GM18505 (cell line): ENCODE data around the gene LSM5.

ENCODE experiments used
- ATAC-seq: cut with Tn5 transposase; IDR thresholded peaks from one replicate; pipeline ENCODE4 v1.9.1; 2021; ENCODE audit not compliant: unreplicated experiment
- POLR2A ChIP-seq: IDR thresholded peaks from 4 replicates; pipeline ENCODE4 v1.6.1; 2011; ENCODE audit warnings: borderline replicate concordance; ENCODE audit not compliant: insufficient read depth, insufficient read length; ENCODE audit errors: extremely low read depth

The LSM5 gene

GRCh38 chr7:32462977-32463376, 27.2 kb downstream of the LSM5 start:
- TF ChIP-seq POLR2A, result no peak
- no peak for ATAC-seq

- TF ChIP-seq POLR2A, result no peak
- ATAC-seq, result no peak
These were observed 27.7 kb downstream of the LSM5 start for GRCh38 chr7:32462451-32462850.

GRCh38 chr7:32461484-32461883, 28.7 kb downstream of the LSM5 start:
- TF ChIP-seq POLR2A, result no peak
- ATAC-seq, result no peak

GRCh38 chr7:32459788-32460187, 30.4 kb downstream of the LSM5 start:
- no peak for TF ChIP-seq POLR2A
- no peak for ATAC-seq

- no peak for ATAC-seq
- no peak for TF ChIP-seq POLR2A
These were observed 32.2 kb downstream of the LSM5 start for GRCh38 chr7:32458025-32458424.

GRCh38 chr7:32453341-32454011, 36.7 kb downstream of the LSM5 start:
- no peak for TF ChIP-seq POLR2A
- ATAC-seq, result no peak

GRCh38 chr7:32447218-32447617, 43.0 kb downstream of the LSM5 start:
- ATAC-seq, result no peak
- no peak for TF ChIP-seq POLR2A

DNA sequence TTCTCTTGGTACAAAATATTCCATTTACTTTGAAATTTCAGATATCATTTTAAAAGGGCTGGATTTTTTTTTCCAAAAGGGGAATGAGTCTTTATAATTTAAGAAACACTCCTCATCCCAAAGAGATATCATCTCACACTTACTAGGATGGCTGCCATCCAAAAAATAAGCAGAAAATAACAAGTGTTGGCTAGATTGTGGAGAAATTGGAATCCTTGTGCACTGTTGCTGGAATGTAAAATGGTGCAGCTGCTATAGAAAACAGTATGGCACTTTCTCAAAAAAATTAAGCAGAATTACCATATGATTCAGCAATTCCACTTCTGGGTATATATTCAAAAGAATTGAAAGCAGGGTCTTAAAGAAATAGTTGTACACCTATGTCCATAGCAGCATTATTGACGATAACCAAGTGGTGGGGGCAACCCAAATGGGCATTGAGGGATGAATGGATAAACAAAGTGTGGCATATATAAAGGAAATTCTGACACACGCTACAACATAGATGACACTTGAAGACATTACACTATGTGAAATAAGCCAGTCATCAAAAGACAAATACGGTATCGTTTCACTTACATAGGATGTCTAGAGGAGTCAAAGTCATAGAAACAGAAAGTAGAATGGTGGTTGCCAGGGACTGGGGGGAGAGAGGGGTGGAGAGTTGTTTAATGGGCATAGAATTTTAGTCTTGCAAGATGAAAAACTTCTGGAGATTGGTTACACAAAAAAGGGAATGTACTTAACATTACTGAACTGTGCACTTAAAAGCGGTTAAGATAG, 53.8 kb downstream of the LSM5 start:
- no peak for TF ChIP-seq POLR2A
- ATAC-seq, result no peak
